GM12873 (cell line): ENCODE results near the gene LRP11.

ENCODE experiments used
- CTCF ChIP-seq: IDR thresholded peaks from 2 replicates; pipeline ENCODE4 v1.5.1; 2012; ENCODE audit warnings: low read depth, mild to moderate bottlenecking, moderate library complexity, low read length, control low read depth; ENCODE audit not compliant: insufficient read depth; ENCODE audit errors: missing control alignments

LRP11 gene

GRCh38 chr6:149781715-149782114, 82.4 kb downstream of the LRP11 start:
- TF ChIP-seq CTCF: no peak

GRCh38 chr6:149779644-149779963, 84.6 kb downstream of the LRP11 start:
- no peak for TF ChIP-seq CTCF

- TF ChIP-seq CTCF: no peak
Observed at GRCh38 chr6:149777624-149778023, 86.5 kb downstream of the LRP11 start.

DNA sequence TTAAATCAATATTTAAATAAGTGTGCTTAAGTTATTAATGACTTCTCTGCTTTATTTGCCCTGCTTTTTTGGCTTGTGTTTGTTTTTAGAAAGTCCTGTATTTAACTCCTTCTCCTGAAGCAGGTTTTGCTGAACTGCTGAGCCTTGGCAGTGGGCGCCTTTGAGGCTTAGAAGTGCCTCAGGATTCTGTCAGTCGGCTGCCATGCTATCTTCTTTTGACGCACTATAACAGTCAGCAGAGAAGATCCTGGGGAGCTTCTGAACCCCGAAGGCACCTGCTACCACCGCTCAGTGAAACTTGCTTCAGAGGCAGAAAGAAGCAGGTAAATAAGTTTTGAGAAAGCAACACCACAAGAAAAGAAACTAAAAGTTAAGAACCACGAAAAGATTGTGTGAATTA, 92.2 kb downstream of the LRP11 start:
- TF ChIP-seq CTCF: no peak

DNA sequence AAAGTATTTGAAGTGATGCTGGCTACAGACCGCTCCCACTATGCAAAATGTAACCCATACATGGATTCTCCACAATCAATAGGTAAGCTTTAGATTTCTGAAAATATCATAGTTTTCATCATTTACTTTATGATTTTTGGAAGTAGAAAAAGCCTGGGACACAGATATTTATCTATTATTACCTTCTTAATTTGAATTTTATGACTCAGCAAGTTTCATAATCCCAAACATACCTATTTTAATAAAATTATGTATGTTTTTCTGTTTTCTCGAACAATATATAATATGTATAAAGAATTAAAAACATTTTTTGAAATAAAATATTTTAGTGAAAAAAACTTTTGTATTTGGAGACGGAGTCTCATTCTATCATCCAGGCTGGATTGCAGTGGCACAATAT, 93.0 kb downstream of the LRP11 start:
- no peak for TF ChIP-seq CTCF

GRCh38 chr6:149769676-149770075, 94.5 kb downstream of the LRP11 start:
- TF ChIP-seq CTCF: no peak
